ENCODE results near the gene MTR.

MTR gene

DNA sequence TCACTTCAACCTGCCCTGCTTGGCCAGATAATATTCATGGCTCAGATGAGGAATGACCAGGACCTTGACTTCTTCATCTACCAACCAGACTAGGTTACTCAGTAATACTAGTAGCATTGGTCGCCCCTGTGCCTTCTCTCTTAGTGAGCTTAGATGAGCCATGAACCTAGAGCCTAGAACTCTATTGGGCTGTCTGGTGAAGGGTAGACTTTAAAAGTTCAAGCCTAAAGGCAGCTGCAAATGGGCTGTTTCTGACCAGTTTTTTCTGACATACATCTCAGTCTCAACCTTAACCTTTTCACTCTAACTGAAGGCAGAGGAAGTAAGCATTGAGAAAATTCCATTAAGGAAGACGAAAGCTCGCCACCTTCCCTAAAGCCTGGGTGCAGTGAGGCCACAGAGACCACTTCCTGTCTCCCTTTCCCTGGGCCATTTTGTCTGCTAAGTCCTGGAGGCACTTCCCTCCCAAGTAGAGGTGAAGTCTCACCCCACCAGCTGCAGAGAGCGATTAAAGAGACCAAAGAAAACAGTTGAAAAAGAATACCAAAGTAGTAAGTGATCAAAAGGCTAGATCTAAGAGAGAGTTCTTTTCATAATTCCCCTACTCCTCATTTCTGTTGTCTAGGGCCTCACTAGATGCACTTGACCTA is 53.3 kb downstream of the MTR start:
- H3K4me1 ChIP-seq, result peaks cover 14% of the 10 kb centered on the region
- TF ChIP-seq, protein P1, sequence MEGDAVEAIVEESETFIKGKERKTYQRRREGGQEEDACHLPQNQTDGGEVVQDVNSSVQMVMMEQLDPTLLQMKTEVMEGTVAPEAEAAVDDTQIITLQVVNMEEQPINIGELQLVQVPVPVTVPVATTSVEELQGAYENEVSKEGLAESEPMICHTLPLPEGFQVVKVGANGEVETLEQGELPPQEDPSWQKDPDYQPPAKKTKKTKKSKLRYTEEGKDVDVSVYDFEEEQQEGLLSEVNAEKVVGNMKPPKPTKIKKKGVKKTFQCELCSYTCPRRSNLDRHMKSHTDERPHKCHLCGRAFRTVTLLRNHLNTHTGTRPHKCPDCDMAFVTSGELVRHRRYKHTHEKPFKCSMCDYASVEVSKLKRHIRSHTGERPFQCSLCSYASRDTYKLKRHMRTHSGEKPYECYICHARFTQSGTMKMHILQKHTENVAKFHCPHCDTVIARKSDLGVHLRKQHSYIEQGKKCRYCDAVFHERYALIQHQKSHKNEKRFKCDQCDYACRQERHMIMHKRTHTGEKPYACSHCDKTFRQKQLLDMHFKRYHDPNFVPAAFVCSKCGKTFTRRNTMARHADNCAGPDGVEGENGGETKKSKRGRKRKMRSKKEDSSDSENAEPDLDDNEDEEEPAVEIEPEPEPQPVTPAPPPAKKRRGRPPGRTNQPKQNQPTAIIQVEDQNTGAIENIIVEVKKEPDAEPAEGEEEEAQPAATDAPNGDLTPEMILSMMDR (IDR thresholded peaks at IDR 0.05), result no peak
- H3K36me3 ChIP-seq (ENCODE audit: control insufficient read depth, insufficient read depth, low read length), result no peaks in the 10 kb centered on the region

DNA sequence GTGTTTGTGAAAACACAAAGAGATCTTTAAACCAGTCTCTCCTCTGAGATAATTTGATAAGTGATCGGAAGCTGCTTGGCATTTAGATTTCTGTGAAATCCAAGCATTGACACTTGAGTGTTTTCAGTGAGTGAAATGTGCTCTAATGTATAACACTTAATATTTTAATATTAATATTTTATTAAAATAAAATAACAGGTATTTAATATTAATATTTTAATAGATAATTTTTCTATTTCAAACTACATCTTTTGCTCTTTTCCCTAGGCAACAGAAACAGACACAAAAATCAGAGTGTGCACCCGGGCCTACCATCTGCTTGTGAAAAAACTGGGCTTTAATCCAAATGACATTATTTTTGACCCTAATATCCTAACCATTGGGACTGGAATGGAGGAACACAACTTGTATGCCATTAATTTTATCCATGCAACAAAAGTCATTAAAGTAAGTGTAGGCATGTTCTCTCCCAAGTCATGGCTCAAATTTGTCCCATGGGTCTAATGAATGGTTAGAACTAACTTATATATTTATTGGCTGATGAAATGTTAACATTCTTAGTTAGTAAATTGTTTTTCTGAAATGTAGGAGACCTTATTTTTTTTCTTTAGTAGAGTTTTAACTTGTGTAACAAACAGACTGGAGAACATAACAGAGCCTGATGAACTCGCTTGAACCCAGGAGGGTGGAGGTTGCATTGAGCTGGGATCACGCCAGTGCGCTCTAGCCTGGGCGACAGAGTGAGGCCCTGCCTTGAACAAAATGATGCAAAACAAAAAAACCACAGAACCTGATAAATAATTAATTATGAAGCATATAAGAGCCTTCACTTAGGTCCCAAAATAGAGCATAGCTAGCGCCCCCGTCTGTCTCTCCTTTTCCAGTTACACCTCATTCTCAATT is 55.2 kb downstream of the MTR start:
- H2AFZ ChIP-seq, result no peak overlapping the region
- H3K36me3 ChIP-seq (ENCODE audit: control insufficient read depth, insufficient read depth, low read length), result no peaks in the 10 kb centered on the region
- peaks cover 3% of the 10 kb centered on the region for H3K79me2 ChIP-seq
- H3K27me3 ChIP-seq (ENCODE audit: control insufficient read depth, insufficient read depth, low read length), result no peaks in the 10 kb centered on the region
- TF ChIP-seq, protein P1 (IDR thresholded peaks at IDR 0.05), result no peak
- no peak overlapping the region for H3K4me3 ChIP-seq (ENCODE audit: low read depth, low read length)
- H3K4me1 ChIP-seq, result peaks cover 9% of the 10 kb centered on the region
- H3K27ac ChIP-seq, result no peak overlapping the region
- H3K4me2 ChIP-seq (ENCODE audit: low read length), result no peak overlapping the region
- H3K9me3 ChIP-seq (ENCODE audit: control insufficient read depth, low read length), result no peaks in the 10 kb centered on the region
- H3K9ac ChIP-seq, result no peak overlapping the region

More for the DNA sequence above, 53.3 kb downstream of the MTR start:
- H3K4me2 ChIP-seq (ENCODE audit: low read length), result no peak overlapping the region
- no peak overlapping the region for H3K4me3 ChIP-seq (ENCODE audit: low read depth, low read length)
- no peaks in the 10 kb centered on the region for H3K9me3 ChIP-seq (ENCODE audit: control insufficient read depth, low read length)
- no peak overlapping the region for H3K27ac ChIP-seq
- H3K27me3 ChIP-seq (ENCODE audit: control insufficient read depth, insufficient read depth, low read length), result no peaks in the 10 kb centered on the region
- peaks cover 3% of the 10 kb centered on the region for H3K79me2 ChIP-seq
- H2AFZ ChIP-seq, result no peak overlapping the region
- no peak overlapping the region for H3K9ac ChIP-seq

DNA sequence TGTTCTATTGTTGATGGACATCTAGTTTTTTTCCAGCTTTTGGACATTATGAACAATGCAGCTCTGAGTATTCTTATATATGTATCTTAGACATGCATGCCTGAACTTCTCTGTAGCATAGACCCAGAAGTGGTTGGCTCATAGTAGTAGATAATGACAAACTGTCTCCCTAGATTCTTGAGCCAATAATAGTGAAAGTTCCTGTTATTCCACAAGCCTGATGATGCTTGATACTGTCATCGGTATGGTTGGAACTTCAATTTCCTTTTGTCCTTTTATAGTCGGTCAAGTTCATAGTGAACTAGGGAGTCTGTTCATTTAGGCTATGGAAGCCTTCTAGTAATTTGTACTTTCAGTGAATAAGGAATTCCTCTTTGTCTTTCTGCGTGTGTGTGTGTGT is 56.8 kb downstream of the MTR start:
- Histone ChIP-seq H3K27ac (no peak overlapping the region), H3K79me2 (peaks cover 3% of the 10 kb centered on the region), H3K27me3 (ENCODE audit: control insufficient read depth, insufficient read depth, low read length) (no peaks in the 10 kb centered on the region), H2AFZ (no peak overlapping the region), H3K4me2 (ENCODE audit: low read length) (no peak overlapping the region), H3K9ac (no peak overlapping the region), H3K36me3 (ENCODE audit: control insufficient read depth, insufficient read depth, low read length) (no peaks in the 10 kb centered on the region), H3K9me3 (ENCODE audit: control insufficient read depth, low read length) (no peaks in the 10 kb centered on the region), H3K4me3 (ENCODE audit: low read depth, low read length) (no peak overlapping the region), H3K4me1 (peaks cover 9% of the 10 kb centered on the region)
- TF ChIP-seq, protein P1 (IDR thresholded peaks at IDR 0.05), result no peak

DNA sequence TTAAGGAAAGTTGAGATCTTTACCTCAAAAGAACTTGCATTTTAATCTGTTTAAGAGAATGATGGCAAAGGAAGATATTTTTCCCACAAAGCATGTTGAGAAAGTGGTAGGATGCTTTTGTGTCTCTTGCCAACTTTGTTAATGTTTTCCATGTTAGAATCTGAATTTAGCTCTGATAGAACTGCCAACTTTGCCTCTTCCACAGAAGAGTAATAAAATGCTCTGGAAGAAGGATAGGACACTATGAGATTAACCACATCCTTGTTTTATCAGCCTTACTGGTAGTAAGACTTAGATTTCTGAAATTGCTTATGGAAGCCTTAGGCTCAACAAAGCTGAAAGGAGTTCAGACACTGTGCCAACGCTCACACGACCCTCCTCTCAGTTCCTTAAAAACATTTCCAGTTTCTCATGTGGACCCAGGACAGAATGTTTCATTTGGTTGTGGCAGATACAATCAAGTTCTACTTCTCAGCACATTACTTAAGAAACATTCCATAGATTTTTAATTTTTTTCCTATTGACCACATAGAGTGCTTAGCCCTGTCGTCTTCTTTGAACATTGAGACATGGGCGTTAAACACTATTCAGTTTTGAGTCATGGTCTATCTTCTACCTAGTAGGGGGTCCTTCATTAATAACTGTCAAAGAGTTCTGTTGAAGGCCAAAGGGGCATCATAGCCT is 59.0 kb downstream of the MTR start:
- Histone ChIP-seq H3K79me2 (peaks cover 3% of the 10 kb centered on the region), H3K36me3 (ENCODE audit: control insufficient read depth, insufficient read depth, low read length) (no peaks in the 10 kb centered on the region), H3K27ac (no peak overlapping the region), H3K4me3 (ENCODE audit: low read depth, low read length) (no peak overlapping the region), H3K9me3 (ENCODE audit: control insufficient read depth, low read length) (no peaks in the 10 kb centered on the region), H2AFZ (no peak overlapping the region), H3K9ac (no peak overlapping the region), H3K4me2 (ENCODE audit: low read length) (no peak overlapping the region), H3K4me1 (peaks cover 8% of the 10 kb centered on the region), H3K27me3 (ENCODE audit: control insufficient read depth, insufficient read depth, low read length) (no peaks in the 10 kb centered on the region)
- TF ChIP-seq, protein P1 (IDR thresholded peaks at IDR 0.05), result no peak

All from parathyroid adenoma (tissue), 2 donors.